ENCODE data around the gene FSTL4. TPM values are rescaled to one million over a fixed set of nuclear protein-coding genes. Genes with fewer than 3 reads are reported as not detected.

FSTL4 gene
- total and polyA plus RNA-seq, 2 donors from 2014 or later: 0.09 to 4.0 TPM

DNA sequence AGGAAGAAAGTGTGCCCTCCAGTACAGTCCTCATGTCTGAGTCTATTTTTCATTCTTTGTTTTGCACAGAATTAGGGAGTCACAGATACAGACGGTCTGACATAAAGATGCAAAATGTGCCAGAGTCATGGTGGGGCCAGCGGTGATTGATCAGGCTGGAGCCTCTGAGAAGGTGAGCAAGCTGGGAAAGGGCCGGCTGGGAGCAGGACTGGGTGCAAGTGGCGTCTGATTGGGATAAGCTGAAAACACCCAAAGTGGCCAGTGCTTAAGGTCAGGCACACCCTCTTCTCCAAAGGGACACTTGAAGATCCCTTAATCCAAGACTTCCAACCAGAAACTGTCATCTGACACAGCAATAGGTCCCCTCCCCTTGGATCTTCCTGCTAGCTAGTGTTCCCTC, 32.6 kb downstream of the FSTL4 start:
- Histone ChIP-seq H3K4me1 (ENCODE audit: control insufficient read depth in 2 of 3, insufficient read depth in 2 of 3, low read depth in 1 of 3, low read length in 3 of 3) (no peaks in the 10 kb centered on the region), H3K27me3 (ENCODE audit: control insufficient read depth, insufficient read depth, low read length) (no peaks in the 10 kb centered on the region), H3K9me3 (ENCODE audit: control insufficient read depth in 2 of 3, insufficient read depth in 1 of 3, low read length in 3 of 3) (no peaks in the 10 kb centered on the region), H3K9ac (ENCODE audit: low read length in 3 of 3) (no peak overlapping the region), H3K27ac (ENCODE audit: low read depth in 2 of 2, low read length in 2 of 2) (no peak overlapping the region), H3K4me3 (ENCODE audit: low read length in 3 of 3) (no peak overlapping the region), H3K36me3 (ENCODE audit: control insufficient read depth in 2 of 3, insufficient read depth in 3 of 3, low read length in 3 of 3) (no peaks in the 10 kb centered on the region)
- TF ChIP-seq, protein P1, sequence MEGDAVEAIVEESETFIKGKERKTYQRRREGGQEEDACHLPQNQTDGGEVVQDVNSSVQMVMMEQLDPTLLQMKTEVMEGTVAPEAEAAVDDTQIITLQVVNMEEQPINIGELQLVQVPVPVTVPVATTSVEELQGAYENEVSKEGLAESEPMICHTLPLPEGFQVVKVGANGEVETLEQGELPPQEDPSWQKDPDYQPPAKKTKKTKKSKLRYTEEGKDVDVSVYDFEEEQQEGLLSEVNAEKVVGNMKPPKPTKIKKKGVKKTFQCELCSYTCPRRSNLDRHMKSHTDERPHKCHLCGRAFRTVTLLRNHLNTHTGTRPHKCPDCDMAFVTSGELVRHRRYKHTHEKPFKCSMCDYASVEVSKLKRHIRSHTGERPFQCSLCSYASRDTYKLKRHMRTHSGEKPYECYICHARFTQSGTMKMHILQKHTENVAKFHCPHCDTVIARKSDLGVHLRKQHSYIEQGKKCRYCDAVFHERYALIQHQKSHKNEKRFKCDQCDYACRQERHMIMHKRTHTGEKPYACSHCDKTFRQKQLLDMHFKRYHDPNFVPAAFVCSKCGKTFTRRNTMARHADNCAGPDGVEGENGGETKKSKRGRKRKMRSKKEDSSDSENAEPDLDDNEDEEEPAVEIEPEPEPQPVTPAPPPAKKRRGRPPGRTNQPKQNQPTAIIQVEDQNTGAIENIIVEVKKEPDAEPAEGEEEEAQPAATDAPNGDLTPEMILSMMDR (IDR thresholded peaks at IDR 0.05; ENCODE audit: borderline replicate concordance, extremely low read depth, insufficient read depth): no peak
- intact Hi-C loops (cut with DNase I): no loop called here
- no peak for FAIRE-seq
- no peak for DNase-seq

GRCh38 chr5:133569347-133569746, 43.0 kb downstream of the FSTL4 start:
- H3K4me3 ChIP-seq (ENCODE audit: low read length in 3 of 3): no peak overlapping the region
- intact Hi-C loops (cut with DNase I): no loop called here
- peaks cover 0 to 8% (median 0%) of the 10 kb centered on the region in 3 donors for H3K9me3 ChIP-seq (ENCODE audit: control insufficient read depth in 2 of 3, insufficient read depth in 1 of 3, low read length in 3 of 3)
- H3K27ac ChIP-seq (ENCODE audit: low read depth in 2 of 2, low read length in 2 of 2): no peak overlapping the region
- DNase-seq (no peak), FAIRE-seq (no peak)
- no peak overlapping the region for H3K9ac ChIP-seq (ENCODE audit: low read length in 3 of 3)
- no peaks in the 10 kb centered on the region for H3K36me3 ChIP-seq (ENCODE audit: control insufficient read depth in 2 of 3, insufficient read depth in 3 of 3, low read length in 3 of 3)
- H3K27me3 ChIP-seq (ENCODE audit: control insufficient read depth, insufficient read depth, low read length): no peaks in the 10 kb centered on the region
- no peaks in the 10 kb centered on the region for H3K4me1 ChIP-seq (ENCODE audit: control insufficient read depth in 2 of 3, insufficient read depth in 2 of 3, low read depth in 1 of 3, low read length in 3 of 3)
- TF ChIP-seq, protein P1 (IDR thresholded peaks at IDR 0.05; ENCODE audit: borderline replicate concordance, extremely low read depth, insufficient read depth): no peak

- peak in 4 of 5 donors; percentile 49 to 74 (median 62) for DNase-seq
- no peak for FAIRE-seq
These were observed 46.3 kb downstream of the FSTL4 start for GRCh38 chr5:133565993-133566392.

More at GRCh38 chr5:133565993-133566392, 46.3 kb downstream of the FSTL4 start:
- intact Hi-C loops (cut with DNase I): no loop called here
- TF ChIP-seq, protein P1 (IDR thresholded peaks at IDR 0.05; ENCODE audit: borderline replicate concordance, extremely low read depth, insufficient read depth): no peak
- Histone ChIP-seq H3K36me3 (ENCODE audit: control insufficient read depth in 2 of 3, insufficient read depth in 3 of 3, low read length in 3 of 3) (no peaks in the 10 kb centered on the region), H3K9me3 (ENCODE audit: control insufficient read depth in 2 of 3, insufficient read depth in 1 of 3, low read length in 3 of 3) (no peaks in the 10 kb centered on the region), H3K9ac (ENCODE audit: low read length in 3 of 3) (no peak overlapping the region), H3K4me3 (ENCODE audit: low read length in 3 of 3) (no peak overlapping the region), H3K4me1 (ENCODE audit: control insufficient read depth in 2 of 3, insufficient read depth in 2 of 3, low read depth in 1 of 3, low read length in 3 of 3) (no peaks in the 10 kb centered on the region), H3K27me3 (ENCODE audit: control insufficient read depth, insufficient read depth, low read length) (no peaks in the 10 kb centered on the region), H3K27ac (ENCODE audit: low read depth in 2 of 2, low read length in 2 of 2) (no peak overlapping the region)
